ENCODE data around the gene ARPC1A.

Gene ARPC1A

GRCh38 chr7:99390941-99391602, 65.4 kb downstream of the ARPC1A start:
- no peak for DNase-seq

GRCh38 chr7:99392046-99392445, 66.3 kb downstream of the ARPC1A start:
- DNase-seq: no peak

GRCh38 chr7:99392659-99393354, 67.1 kb downstream of the ARPC1A start:
- peak; percentile 75 to 85 (median 82) for DNase-seq

GRCh38 chr7:99393355-99394187, 67.9 kb downstream of the ARPC1A start:
- no peak for DNase-seq

- DNase-seq: no peak
Observed at GRCh38 chr7:99394188-99394502, 68.4 kb downstream of the ARPC1A start.

GRCh38 chr7:99395616-99396327, 70.1 kb downstream of the ARPC1A start:
- no peak for DNase-seq

- DNase-seq: no peak
Observed at GRCh38 chr7:99396418-99397296, 71.0 kb downstream of the ARPC1A start.

DNA sequence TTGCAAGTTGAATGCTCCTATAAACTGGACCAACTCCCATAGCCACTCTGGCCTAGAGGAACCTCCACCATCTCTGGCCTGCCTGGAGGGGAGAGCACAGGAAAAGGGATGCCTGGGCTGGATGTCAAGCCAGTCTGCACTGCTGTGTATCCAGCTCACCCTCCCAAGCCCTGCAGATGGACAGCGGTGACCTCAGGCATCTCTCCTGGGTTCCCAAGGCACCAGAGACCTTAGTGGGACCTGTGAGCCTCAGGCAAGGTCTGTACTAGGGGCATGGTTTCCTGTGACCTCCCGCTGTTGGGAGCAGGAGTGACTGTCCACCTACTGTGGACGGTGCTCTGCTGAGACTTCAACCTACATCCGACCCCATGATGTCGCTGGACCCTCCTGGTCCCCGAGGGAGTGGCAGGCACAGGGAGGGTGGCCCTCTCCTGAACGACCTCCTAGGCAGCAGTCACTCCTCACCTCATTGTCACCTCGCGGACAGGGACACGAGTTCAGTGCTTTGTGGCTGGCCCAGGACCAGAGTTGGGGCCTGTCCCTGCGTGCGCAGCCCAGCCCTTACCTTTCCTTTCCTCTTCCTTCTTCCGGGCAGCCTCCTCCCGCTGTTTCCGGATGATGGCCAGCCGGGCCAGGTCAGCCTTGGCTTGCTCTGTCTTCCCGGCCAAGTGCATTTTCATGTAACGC, 71.7 kb downstream of the ARPC1A start:
- DNase-seq: no peak

DNA sequence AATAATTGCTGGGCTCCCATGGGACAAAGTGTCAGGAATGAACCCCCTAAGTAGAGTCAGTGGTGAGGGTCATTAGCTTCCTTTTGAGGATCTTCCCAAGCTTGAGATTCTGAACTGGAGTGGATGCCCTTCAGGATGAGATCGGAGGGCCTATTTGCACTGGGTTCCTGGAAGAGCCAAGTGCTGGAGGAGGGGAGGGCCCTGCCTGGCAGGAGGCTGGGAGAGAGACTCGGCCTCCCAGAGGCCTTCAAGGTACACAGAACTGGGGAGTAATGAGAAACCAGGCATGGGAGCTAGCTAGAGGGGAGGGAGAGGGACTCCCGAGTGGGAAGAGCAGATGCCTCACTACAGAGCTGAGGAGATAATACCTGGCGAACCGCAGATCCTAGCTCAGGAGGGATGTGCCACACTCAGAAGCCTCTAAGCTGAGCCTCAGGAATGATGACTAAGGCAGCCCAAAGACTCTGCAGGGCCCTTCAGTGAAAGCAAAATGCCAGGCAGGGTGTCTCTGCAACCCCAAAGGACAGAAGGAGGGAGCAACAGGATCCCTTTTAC, 73.3 kb downstream of the ARPC1A start:
- DNase-seq: no peak

GRCh38 chr7:99399597-99399996, 73.9 kb downstream of the ARPC1A start:
- DNase-seq: no peak

DNA sequence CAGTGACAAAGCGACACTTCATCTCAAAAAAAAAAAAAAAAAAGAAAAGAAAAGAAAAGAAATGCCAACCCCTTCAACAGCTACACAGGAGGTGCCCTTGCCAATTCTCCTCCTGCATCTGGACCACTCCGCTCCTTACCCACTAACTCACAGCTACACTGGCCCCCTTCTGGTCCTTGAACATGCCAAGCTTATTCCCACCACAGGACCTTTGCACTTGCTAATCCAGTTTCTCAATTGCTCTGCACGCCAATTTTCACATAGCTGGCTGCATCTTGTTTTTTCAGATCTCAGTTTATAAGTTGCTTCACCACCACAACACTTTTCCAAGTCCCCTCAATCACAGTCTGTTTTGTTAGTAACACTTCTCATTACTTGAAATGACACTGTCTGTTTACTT, 77.2 kb downstream of the ARPC1A start:
- no peak for DNase-seq

DNA sequence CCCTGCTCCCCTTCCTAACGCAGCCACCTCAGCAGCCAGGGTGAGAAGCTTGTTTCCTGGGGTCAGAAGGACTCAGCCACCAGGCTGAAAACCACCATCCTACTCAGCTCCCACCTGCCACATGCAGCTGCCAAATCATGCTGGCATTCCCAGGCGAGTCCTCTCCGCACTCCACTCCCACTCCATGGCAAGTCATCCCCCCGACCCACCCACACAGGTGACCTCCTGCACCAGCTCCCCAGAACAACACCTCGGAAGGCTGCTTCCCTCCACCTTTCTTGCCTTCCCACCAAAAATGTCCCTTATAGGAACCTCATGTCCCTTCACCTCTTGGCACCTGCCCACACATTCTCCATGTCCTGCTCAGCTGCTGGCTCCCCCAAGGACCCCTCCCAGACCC, 78.1 kb downstream of the ARPC1A start:
- no peak for DNase-seq

DNA sequence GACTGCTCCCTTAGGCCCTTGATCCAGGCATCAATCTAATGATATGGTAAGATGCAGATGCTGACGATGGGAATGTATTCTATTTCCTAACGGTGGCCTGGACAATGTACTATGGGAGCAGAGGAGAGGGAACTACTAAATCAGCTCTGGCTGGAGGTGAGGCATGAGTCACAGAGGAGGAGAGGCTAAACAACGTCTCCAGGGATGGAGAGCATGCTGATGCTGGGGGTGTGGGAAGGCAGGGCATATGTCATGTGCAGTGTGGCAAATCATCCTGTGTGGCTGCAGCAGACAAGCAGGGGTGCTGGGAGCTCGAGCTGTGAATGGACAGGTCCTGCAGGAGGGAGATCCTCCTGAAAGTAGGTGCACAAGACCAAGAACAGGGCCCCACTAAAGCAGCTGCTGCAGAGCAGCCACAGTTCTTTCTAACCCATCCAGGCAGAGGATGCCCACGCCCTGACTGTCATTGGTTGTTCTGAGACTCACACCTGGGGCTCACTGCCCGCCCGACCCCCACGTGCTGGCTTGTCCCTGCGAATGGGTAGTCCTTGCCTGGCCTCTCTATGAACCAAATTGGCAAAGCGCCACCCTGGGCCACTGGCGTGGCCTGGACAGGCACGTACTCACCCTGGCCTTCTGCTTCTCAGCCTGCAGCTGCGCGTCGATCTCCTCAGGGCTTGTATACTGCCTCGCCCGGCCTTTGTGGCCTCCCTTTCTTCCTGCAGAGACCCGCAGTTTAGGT, 78.7 kb downstream of the ARPC1A start:
- DNase-seq: no peak

- no peak for DNase-seq
Observed at GRCh38 chr7:99404977-99405320, 79.3 kb downstream of the ARPC1A start.

DNA sequence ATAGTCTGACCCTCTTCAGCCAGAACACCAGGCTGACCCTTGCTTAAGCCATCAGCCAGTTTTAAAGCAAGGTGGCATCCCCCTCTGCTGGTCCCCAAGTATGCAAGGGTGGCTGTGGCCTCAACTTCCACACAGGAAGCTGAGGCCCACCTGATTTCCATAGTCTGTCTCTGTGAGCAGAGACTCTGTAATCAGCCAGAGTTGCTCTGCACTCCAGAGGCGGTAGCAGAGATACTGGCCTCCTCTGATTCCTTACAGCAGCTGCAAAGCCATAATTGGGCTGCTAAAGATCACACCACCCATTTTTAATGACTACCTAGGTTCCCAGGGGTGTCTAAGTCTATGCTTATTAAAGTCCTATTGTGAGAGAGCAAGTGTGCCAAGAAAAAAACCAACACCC, 80.9 kb downstream of the ARPC1A start:
- DNase-seq: no peak

DNA sequence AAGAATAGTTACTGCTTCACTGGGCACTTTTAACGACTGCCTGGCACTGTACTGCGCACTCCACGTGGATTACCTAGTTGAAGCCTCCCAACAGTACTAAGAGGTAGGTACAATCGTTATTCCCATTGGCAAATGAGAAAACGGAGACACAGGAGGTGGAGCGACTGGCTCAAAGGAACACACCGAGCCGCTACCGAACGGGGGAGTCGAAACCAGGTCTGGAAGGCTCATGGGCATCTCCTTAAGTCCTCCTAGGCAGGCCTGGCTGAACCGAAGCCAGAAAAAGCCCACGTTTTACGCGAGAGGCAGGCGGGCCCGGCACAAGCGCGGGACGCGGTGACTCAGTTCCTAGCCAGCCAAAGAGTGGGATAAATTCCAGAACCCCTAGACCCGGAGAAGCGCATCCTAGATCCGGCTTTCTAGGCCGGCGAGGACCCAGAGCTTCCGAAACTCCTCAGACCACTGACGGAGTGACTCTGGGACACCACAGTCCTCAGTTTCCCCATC, 82.2 kb downstream of the ARPC1A start:
- DNase-seq: peak in 3 of 5 donors; percentile 28 to 29 (median 29)

- DNase-seq: peak; percentile 81 to 95 (median 88)
Observed at GRCh38 chr7:99408379-99409191, 82.9 kb downstream of the ARPC1A start, which contains the start of the genes BUD31 and PDAP1. Gene BUD31 (plus strand): TSS chr7:99408969. CDS start chr7:99411093, 2,124 bp downstream. Gene PDAP1 (minus strand): TSS chr7:99408597. CDS start chr7:99408548, 49 bp downstream.

DNA sequence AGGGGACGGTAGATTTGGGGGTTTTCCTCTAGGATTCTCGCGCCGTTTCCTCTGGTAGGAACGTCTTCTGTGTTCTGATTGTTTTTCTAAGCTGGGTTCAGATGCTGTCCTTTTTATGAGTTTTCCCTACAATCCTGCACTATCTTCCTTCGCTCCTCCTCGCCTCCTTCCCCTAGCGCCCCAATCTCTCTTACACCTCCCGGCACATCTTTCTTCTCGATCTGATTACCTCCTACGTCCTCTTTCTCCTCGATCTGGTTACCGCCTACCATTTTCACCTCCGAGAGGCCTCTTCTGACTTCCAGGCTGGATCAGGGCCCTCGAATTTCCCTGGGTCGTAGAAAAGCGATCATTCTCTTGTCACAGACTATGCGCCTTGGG, 83.5 kb downstream of the ARPC1A start:
- no peak for DNase-seq

DNA sequence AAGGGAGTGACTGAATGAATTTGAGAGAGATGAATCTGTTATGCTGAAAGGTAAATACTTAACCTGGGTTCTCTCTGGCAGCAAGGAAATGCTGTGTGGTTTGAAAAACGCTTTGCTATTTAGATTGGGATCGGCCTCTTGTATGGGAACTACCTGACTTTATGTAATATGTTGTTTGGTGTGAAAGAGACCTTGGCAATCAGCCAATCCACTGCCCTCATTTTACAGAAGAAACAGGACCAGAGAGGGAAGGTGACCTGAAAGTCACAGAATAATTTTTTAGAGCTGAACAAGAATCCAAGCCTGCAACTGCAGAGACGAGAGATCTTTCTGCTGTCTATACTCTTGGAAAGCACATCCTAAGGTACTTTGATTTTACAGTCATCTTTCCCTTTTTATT, 84.1 kb downstream of the ARPC1A start:
- DNase-seq: no peak
